Natural killer cell (primary cell): ENCODE results near the gene TNXB. TPM values are rescaled to one million over a fixed set of nuclear protein-coding genes. Genes with fewer than 3 reads are reported as not detected.

Experiments
- ATAC-seq, 3 donors: fragments of 150-1000 bp in 2 of 3; fragments of 200-7000 bp in 1 of 3; cut with Tn5 transposase; 1 replicate in 1 of 3; 2 replicates in 2 of 3; pipeline ENCODE4 v1.10.0; 2021; ENCODE audit warnings: mild to moderate bottlenecking in 2 of 3, moderate library complexity in 2 of 3
- DNase-seq, 2 donors: peaks; one replicate each; pipeline versions ENCODE4 v3.0.0 to v3.0.0-alpha.2; 2013 to 2021; ENCODE audit warnings: mixed read lengths in 1 of 2
- H3K27ac ChIP-seq: one replicate; pipeline ENCODE4 v1.5.1; 2013; ENCODE audit warnings: mild to moderate bottlenecking, low read length
- H3K27me3 ChIP-seq: one replicate; pipeline ENCODE4 v1.6.1; 2013; ENCODE audit warnings: low read length; ENCODE audit not compliant: control insufficient read depth, insufficient read depth
- H3K36me3 ChIP-seq: one replicate; pipeline ENCODE4 v1.6.1; 2013; ENCODE audit warnings: low read length; ENCODE audit not compliant: control insufficient read depth, insufficient read depth
- H3K4me1 ChIP-seq: one replicate; pipeline ENCODE4 v1.6.1; 2013; ENCODE audit warnings: low read length; ENCODE audit not compliant: control insufficient read depth, insufficient read depth
- H3K4me3 ChIP-seq: one replicate; pipeline ENCODE4 v1.5.1; 2013; ENCODE audit warnings: low read length
- H3K9me3 ChIP-seq: one replicate; pipeline ENCODE4 v1.6.1; 2013; ENCODE audit warnings: low read length; ENCODE audit not compliant: control insufficient read depth, insufficient read depth
- H3K27ac Mint-ChIP-seq, 2 donors: one replicate each; pipeline ENCODE4 v1.8.0; 2022; ENCODE audit warnings: mild to moderate bottlenecking in 2 of 2, mixed read lengths in 2 of 2, moderate library complexity in 1 of 2
- H3K27me3 Mint-ChIP-seq, 2 donors: one replicate each; pipeline ENCODE4 v1.8.0; 2022; ENCODE audit warnings: low read depth in 2 of 2, mixed read lengths in 2 of 2
- H3K36me3 Mint-ChIP-seq: one replicate; pipeline ENCODE4 v1.8.0; 2022; ENCODE audit warnings: mixed read lengths
- H3K4me1 Mint-ChIP-seq, 2 donors: one replicate each; pipeline ENCODE4 v1.8.0; 2022; ENCODE audit warnings: mixed read lengths in 2 of 2
- H3K4me3 Mint-ChIP-seq: one replicate; pipeline ENCODE4 v1.8.0; 2022; ENCODE audit warnings: mild to moderate bottlenecking, moderate library complexity, mixed read lengths
- H3K9me3 Mint-ChIP-seq, 2 donors: one replicate each; pipeline ENCODE4 v1.8.0; 2022; ENCODE audit warnings: mixed read lengths in 2 of 2
- CTCF ChIP-seq: fragments of 200-600 bp; IDR thresholded peaks from one replicate; pipeline ENCODE4 v1.8.0; 2022; ENCODE audit warnings: antibody characterized with exemption
- WGBS: methylation state at CpG from one replicate; pipeline ENCODE4 v1.1.7; 2013; ENCODE audit warnings: missing lambda C conversion rate; ENCODE audit not compliant: insufficient coverage; 5-methylcytosine and 5-hydroxymethylcytosine counted together
- intact Hi-C: fragments of 100-400 bp; cut with micrococcal nuclease; formaldehyde crosslinking; loops from one replicate; pipeline ENCODE4 v1.14.2; 2022
- total RNA-seq, 4 donors: library from RNA; stranded (reverse); fragments of 120-200 nt in 1 of 4; gene quantifications; one replicate each; pipeline versions ENCODE4 v1.2.3 to v1.2.4, GENCODE V29; 2013 to 2022

Gene TNXB
- total RNA-seq, 3 donors from 2014 or later (not counting 1 experiment from before 2014, with no cell fraction given) = 11.7 to 15.2 (median 13.5) TPM

GRCh38 chr6:32139590-32139989, 30.5 kb upstream of the TNXB start:
- Histone ChIP-seq H3K36me3 (no peaks in the 10 kb centered on the region), H3K27me3 (no peaks in the 10 kb centered on the region), H3K27ac (no peak overlapping the region), H3K9me3 (no peaks in the 10 kb centered on the region), H3K4me3 (no peak overlapping the region), H3K4me1 (no peaks in the 10 kb centered on the region)
- no peak for DNase-seq
- no peak for ATAC-seq
- no peak overlapping the region for H3K4me3 Mint-ChIP-seq
- WGBS = 91% methylated on average over 5 of the region's 5 CpGs
- intact Hi-C loops = no loop called here
- H3K27ac Mint-ChIP-seq = no peak overlapping the region
- H3K27me3 Mint-ChIP-seq = peaks cover 14 to 15% of the 10 kb centered on the region in 2 donors
- no peaks in the 10 kb centered on the region for H3K36me3 Mint-ChIP-seq
- no peak for TF ChIP-seq CTCF
- no peaks in the 10 kb centered on the region for H3K9me3 Mint-ChIP-seq
- H3K4me1 Mint-ChIP-seq = no peaks in the 10 kb centered on the region

GRCh38 chr6:32137454-32137853, 28.3 kb upstream of the TNXB start:
- no peaks in the 10 kb centered on the region for H3K4me1 ChIP-seq
- no peak for DNase-seq
- intact Hi-C loops = no loop called here
- Mint-ChIP-seq H3K27ac (no peak overlapping the region), H3K36me3 (no peaks in the 10 kb centered on the region), H3K27me3 (peaks cover 14 to 17% of the 10 kb centered on the region in 2 donors), H3K4me1 (no peaks in the 10 kb centered on the region), H3K9me3 (no peaks in the 10 kb centered on the region), H3K4me3 (no peak overlapping the region)
- H3K27ac ChIP-seq = no peak overlapping the region
- no peaks in the 10 kb centered on the region for H3K9me3 ChIP-seq
- no peaks in the 10 kb centered on the region for H3K36me3 ChIP-seq
- TF ChIP-seq CTCF = no peak
- ATAC-seq = no peak
- H3K27me3 ChIP-seq = no peaks in the 10 kb centered on the region
- no peak overlapping the region for H3K4me3 ChIP-seq

- no peak overlapping the region for H3K27ac ChIP-seq
- H3K27ac Mint-ChIP-seq = no peak overlapping the region
- no peaks in the 10 kb centered on the region for H3K36me3 Mint-ChIP-seq
- H3K27me3 Mint-ChIP-seq = peaks cover 5 to 8% of the 10 kb centered on the region in 2 donors
- H3K9me3 Mint-ChIP-seq = no peaks in the 10 kb centered on the region
- TF ChIP-seq CTCF = no peak
- no peaks in the 10 kb centered on the region for H3K36me3 ChIP-seq
- H3K9me3 ChIP-seq = no peaks in the 10 kb centered on the region
- DNase-seq (no peak), ATAC-seq (no peak)
- H3K4me3 ChIP-seq = no peak overlapping the region
- H3K4me1 Mint-ChIP-seq = peaks cover 17% of the 10 kb centered on the region in 2 donors
- peaks cover 18% of the 10 kb centered on the region for H3K4me1 ChIP-seq
- no peaks in the 10 kb centered on the region for H3K27me3 ChIP-seq
- intact Hi-C loops = no loop called here
- no peak overlapping the region for H3K4me3 Mint-ChIP-seq
- 83% methylated on average over 1 of the region's 4 CpGs for WGBS
These were observed 24.6 kb upstream of the TNXB start for GRCh38 chr6:32133786-32134185.

GRCh38 chr6:32132110-32132509, 23.0 kb upstream of the TNXB start:
- intact Hi-C loops = no loop called here
- Mint-ChIP-seq H3K9me3 (no peaks in the 10 kb centered on the region), H3K27ac (peak overlapping the region in 1 of 2 donors; percentile 61)

More at GRCh38 chr6:32132110-32132509, 23.0 kb upstream of the TNXB start:
- Histone ChIP-seq H3K4me3 (no peak overlapping the region), H3K9me3 (no peaks in the 10 kb centered on the region), H3K36me3 (no peaks in the 10 kb centered on the region), H3K27me3 (no peaks in the 10 kb centered on the region), H3K4me1 (peaks cover 33% of the 10 kb centered on the region), H3K27ac (no peak overlapping the region)
- Mint-ChIP-seq H3K27me3 (peaks cover 5 to 8% of the 10 kb centered on the region in 2 donors), H3K36me3 (no peaks in the 10 kb centered on the region), H3K4me3 (no peak overlapping the region), H3K4me1 (peaks cover 28 to 34% of the 10 kb centered on the region in 2 donors)
- no peak for TF ChIP-seq CTCF
- DNase-seq (no peak), ATAC-seq (no peak)
